RCC 7860 (cell line): ENCODE results near the gene TXNDC12.
"Not testable (repeated sequence)": the region's sequence is repeated elsewhere in the genome, so short reads cannot be mapped to it uniquely, and the experiment has no call there.

Experiments
- DNase-seq: peaks from one replicate; pipeline ENCODE4 v3.0.0-alpha.2; 2015; ENCODE audit warnings: low spot score
- FAIRE-seq: peaks from 2 replicates; lab custom pipeline; 2012; peaks lifted over from hg19 to GRCh38; lab: Jason Lieb, UNC

Gene TXNDC12

DNA sequence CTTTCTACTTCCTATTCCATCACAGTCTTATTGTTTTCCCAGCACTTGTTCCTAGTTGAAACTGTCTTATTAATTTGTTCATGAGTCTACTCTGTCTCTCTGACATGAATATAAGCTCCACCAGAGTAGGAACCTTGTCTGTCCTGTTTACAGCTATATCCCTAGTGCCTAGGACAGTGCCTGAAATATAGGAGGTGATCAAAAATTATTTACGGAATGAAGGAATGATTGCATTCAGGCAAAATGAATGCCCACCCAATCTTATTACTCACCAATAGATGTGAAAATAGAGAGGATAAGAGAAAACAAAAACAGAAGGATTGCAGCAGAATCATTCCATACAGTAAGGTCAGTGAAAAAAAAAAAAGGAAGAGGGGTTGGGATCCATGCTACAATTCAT is 1.1 kb downstream of the TXNDC12 start:
- FAIRE-seq (no peak), DNase-seq (no peak)

DNA sequence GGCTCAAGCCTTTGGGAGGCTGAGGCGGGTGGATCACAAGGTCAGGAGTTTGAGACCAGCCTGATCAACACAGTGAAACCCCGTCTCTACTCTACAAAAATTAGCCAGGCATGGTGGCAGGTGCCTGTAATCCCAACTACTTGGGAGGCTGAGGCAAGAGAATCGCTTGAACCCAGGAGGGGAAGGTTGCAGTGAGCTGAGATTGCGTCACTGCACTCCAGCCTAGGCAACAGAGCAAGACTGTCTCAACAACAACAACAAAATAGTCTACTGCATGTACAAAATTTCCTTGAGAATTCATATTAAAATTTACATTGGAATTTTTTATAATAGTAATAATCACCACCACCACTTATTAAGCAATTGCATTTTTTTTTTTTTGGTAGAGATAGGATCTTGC is 5.7 kb downstream of the TXNDC12 start:
- FAIRE-seq, DNase-seq: not testable (repeated sequence)

DNA sequence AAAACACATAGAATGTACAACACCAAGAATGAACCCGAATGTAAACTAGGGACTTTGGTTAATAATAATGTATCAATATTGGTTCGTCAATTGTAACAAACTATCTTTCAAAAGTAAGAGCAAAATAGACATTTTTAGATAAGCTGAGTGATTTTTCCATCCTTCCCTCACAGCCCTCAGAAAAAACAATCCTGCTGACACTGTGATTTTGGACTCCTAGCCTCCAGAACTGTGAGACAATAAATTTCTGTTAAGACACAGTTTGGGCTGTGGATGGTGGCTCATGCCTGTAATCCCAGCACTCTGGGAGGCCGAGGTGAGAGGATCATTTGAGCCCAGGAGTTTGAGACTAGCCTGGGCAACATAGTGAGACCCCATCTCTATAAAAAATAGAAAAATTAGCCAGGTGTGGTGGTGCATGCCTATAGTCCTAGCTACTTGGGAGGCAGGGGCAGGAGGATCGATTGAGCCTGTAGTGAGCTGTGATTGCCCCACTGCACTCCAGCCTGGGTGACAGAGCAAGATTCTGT is 9.3 kb downstream of the TXNDC12 start:
- not testable (repeated sequence) for FAIRE-seq, DNase-seq

DNA sequence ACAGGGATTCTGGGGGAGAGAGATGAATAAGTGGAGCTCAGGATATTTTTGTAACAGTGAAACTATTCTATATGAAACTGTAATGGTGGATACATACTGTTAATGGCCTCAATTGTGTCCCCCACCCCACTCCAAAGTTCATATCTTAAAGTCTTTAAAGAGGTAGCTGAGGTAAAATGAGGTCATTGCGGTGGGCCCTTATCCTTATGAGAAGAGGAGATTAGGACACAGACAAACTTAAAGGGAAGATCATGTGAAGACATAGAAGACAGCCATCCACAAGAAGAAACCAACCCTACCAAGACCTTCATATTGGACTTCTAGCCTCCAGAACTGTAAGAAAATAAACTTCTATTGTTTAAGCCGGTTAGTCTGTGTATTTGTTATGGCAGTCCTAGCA is 9.8 kb downstream of the TXNDC12 start:
- DNase-seq: no peak
- FAIRE-seq: no peak

DNA sequence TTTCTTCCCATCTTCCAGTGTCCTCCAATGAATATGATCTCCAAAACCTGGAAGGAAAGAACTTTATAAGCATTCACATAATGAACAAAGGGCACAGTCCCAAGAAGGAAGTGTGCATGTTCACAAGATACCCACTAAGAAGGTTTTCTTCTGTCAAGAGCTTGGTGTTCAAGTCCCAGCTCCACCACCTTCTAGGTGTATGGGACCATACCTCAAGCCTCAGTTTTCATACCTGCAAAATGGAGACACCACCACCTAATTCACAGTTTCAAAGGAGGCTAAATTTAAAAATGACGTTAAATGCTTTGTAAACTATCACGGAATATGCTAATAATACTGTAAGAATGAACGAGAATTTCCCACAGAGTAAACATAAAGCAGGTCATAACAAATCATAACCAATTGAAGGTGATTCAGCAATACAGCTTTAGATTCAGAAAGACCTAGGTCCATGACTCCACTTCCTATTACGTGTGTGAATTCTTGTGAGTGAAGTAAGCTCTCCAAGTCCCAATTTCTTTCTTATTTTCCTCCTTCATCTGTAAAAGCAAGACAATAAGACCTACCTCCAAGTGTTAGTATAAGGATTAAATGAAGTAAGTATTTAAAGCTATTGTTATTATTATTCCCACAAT is 13.3 kb downstream of the TXNDC12 start:
- FAIRE-seq (no peak), DNase-seq (no peak)

DNA sequence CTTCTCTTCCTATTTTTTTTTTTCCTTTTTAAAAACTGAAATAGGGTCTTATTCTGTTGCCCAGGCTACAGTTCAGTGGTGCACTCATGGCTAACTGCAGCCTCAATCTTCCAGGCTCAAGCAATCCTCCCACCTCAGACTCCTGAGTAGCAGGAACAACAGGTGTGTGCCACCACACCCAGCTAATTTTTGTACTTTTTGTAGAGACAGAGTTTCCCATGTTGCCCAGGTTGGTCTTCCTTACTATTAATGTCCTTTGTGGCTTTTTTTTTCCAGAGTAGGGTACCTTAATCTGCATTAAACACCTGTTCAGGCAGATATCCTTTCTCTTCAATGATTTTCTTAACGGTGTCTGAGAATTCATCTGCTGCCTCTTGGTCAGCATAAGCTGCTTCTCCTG is 17.1 kb downstream of the TXNDC12 start:
- no peak for FAIRE-seq
- DNase-seq: no peak

DNA sequence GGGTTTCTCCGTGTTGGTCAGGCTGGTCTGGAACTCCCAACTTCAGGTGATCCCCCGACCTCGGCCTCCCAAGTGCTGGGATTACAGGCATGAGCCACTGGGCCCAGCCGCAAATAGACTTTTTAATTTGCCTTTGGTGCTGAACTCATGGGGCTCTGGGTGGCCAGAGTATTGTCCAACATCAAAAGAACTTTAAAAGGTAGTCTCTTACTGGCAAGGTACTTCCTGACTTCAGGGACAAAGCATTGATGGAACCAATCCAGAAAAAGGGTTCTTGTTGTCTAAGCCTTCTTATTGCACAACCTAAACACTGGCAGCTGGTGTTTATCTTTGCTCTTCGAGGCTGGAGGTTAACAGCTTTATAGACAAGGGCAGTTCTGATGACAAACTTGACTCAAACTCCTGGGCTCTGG is 17.6 kb downstream of the TXNDC12 start:
- DNase-seq: no peak
- FAIRE-seq: no peak

DNA sequence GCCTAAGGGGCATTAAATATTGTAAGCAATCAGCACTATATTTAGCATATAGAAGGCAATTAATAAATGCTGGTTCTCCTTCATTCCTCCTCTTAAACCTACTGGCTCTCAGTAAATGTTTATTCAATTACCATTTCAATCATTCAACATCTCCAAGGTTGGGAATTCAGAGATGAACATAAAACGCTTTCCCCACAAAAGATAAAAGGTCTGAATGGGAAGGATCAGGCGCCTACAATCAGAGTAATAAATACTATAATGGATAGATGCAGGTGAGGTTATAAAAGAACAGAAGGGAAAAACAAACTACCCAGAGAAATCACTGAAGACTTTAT is 21.0 kb downstream of the TXNDC12 start:
- no peak for DNase-seq
- no peak for FAIRE-seq

DNA sequence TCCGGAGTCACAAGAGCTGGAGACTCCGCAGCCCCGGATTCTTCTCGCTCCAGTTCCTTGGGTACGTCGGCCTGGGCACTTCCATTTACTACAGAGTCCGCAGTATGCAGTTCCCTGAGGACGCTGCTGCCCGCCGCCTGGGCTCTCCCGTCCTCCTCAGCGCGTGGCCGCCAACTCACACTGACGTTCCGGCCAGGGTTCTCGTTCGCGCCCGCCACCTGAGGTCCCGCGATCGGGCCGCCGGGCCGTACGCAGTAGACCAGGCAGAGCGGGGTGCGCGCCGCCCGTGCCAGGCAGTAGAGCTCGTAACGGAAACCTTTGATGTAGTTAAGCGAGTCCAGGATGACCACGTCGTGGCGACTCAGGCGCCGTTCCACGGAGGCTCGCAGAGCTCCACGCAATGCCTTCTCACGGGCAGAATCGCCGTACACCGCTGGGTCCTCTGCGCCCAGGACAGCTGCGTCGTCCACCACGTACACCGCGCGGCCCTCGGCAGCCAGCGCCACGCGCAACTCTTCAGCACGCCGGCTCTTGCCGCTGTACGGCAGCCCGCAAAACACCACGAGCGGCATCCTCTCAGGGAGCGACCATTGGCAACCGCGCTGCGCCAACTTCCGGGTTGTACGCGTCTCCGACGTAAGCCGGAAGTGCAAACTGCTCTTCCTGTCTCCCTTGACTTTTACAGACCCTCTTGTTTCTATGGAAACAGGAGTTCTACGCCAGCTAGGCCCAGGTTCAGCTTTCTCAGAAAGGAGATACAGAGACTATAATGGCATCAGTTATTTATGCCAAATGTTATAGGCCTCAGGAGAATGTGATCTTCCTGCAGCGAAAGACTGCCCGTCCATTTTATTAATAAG is 21.6 kb downstream of the TXNDC12 start, which contains the start of gene KTI12:
KTI12 (minus strand) TSS at position 621 of the 860 bp plus-strand sequence; CDS start at position 572, 49 bp downstream.
- peak; percentile 4 for FAIRE-seq

DNA sequence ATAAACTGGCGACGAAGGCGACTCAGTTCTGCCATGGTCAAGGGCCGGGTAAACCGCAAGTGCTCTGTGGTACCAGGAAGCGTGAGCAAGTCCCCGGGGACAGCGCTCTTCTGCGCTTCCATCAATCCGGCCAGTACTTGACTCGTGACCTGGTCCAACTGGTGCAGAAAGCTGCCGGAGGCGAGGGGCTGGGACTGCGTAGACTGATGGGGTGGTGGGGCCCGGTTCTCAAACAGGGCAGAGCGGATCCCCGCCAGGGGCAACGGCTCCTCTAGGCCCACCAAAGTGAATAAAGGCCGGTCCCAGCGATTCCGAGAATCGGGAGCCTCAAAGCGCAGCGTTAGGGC is 22.2 kb downstream of the TXNDC12 start:
- FAIRE-seq: no peak
- DNase-seq: peak; percentile 49

More for the DNA sequence above, 21.6 kb downstream of the TXNDC12 start, which contains the start of gene KTI12:
- DNase-seq: peak; percentile 82

DNA sequence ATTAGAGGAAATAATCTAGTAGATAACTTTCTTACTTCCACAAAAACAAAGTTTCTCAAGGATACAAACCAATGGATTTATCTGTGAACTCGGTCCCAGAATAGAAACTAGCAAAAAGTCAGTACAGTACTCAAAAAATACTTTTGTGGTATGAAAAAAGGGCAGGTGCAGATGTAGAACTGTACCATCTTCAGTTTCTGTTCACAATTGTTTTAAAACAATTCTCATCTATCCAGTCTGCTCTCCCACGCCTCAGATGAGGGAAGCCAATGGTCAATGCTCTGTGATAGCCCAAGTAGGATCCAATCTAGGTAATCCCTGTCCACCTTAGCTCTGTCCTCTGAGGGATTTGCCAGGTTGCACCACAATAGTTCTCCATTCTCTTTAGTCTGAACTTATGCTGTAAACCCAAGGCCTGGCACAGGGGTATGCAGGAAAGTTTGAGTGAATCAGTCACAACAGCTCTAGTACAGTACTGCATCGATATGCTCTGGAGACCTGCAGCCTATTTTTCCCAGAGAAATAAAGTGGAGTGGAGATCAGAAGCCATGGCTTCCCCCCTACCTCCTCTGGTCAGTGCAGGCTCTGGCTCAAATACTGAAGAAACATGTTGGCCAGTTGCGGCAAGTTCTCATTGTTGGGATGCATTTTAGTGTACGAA is 22.7 kb downstream of the TXNDC12 start:
- DNase-seq: no peak
- FAIRE-seq: no peak

DNA sequence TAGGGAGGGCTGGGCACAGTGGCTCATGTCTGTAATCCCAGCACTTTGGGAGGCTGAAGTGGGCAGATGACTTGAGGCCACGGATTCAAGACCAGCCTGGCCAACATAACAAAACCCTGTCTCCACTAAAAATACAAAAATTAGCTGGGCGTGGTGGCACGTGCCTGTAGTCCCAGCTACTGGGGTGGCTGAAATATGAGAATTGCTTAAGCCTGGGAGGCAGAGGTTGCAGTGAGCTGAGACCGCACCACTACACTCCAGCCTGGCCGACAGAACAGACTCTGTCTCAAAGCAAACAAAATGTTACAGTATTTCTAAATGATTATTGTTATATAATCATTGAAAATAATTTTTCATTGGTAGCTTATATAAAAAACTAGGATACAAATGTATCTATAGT is 26.2 kb downstream of the TXNDC12 start:
- FAIRE-seq: not testable (repeated sequence)

DNA sequence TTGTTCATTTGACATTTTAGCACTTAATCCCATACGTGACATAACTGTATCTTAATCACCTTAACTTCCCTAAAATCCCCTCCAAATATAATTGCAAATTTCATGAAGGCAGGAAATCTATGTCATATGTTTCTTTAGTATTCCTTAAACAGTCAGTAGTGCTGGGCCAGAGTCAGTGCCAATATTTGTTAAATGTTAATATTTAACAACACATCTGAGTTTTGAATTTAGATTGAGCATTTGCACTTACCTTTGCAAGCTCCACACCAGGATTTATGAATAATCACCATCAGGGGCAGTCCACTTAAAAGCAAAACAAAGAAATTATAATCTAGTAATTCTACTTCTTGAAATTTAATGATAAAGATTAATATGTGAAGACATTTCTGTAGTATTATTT is 26.7 kb downstream of the TXNDC12 start:
- no peak for DNase-seq
- no peak for FAIRE-seq

More for the DNA sequence above, 26.2 kb downstream of the TXNDC12 start:
- DNase-seq: not testable (repeated sequence)

DNA sequence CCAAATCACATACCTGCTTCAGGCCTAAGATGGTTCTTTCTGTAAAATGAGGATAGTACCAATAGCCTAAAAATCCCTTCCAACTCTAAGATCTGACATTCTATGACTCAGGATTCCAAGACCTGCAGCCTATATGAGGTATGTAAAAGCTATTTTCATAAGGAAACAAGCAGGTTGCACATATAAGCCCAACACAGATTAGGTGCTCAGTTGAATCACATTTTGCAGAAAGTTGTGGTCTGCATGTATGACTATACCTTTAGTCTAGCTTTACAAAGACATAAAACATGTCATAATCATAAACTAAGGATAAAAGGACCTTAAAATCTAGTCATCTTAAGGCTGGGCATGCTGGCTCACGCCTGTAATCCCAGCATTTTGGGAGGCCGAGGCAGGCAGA is 28.7 kb downstream of the TXNDC12 start:
- DNase-seq (no peak), FAIRE-seq (no peak)

DNA sequence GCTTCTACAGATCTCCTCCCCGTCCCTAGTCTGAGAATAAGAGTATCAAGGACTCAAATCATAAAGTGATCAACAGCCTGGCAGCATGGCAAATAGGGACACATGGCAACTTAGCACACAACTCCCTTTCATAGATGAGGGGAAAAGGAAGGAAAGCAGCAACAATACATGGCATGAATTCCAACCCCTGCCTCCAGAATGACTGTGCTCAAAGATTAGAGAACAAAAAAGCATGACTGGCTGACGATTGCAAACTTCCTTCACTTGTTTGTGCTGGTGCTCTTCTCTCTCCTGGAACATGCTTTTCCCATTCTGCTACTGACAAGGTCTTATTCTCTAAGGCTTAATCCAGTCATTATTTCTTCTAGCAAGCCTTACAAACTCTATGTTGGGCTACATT is 32.9 kb downstream of the TXNDC12 start:
- no peak for DNase-seq
- FAIRE-seq: no peak

DNA sequence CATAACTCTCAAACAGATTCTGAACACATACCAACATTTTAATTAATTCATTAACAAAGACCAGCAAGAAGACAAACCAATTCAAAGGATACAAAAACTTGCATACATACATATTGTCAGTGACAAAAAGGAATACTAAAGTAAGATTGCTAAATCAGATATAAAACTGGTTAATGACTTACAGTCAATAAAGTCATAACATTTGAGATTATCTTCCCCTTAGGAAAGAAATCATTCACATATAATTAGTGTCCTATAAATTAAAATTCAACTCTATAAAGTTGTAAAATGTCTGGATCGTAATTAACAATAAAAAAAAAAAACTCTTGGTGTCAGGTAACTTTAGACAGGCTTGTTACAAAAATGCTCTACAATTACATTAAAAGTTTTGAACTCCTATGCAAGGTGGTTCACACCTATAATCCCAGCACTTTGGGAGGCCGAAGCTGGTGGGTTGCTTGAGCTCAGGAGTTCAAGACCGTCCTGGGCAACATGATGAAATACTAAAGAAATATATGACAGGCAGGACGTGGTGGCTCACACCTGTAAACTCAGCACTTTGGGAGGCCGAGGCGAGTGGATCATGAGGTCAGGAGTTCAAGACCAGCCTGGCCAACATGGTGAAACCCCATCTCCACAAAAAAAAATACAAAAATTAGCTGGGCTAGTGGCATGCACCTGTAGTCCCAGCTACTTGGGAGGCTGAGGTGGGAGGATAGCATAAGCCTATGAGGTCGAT is 46.8 kb downstream of the TXNDC12 start:
- FAIRE-seq (peak; percentile 5), DNase-seq (no peak)

DNA sequence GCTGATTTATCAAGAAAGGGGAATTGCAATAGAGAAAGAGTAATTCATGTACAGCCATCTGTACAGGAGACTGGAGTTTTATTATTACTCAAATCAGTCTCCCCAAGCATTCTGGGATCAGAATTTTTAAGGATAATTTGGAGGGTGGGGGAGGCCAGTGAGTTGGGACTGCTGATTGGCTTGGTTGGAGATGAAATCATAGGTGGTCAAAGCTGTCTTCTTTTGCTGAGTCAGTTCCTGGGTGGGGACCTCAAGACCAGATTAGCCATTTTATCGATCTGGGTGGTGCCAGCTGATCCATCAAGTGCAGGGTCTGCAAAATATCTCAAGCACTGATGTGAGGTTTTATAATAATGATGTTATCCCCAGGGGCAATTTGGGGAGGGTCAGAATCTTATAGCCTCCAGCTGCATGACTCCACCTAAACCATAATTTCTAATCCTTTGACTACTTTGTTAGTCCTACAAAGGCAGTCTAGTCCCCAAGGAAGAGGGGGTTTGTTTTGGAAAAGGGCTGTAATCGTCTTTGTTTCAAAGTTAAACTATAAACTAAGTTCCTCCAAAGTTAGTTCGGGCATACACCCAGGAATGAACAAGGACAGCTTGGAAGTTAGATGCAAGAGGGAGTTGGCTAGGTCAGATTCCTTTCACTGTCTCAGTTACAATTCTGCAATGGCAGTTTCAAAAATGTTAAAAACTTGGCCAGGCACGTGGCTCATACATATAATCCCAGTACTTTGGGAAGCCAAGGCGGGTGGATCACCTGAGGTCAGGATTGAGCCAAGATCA is 47.6 kb downstream of the TXNDC12 start:
- no peak for FAIRE-seq
- no peak for DNase-seq

DNA sequence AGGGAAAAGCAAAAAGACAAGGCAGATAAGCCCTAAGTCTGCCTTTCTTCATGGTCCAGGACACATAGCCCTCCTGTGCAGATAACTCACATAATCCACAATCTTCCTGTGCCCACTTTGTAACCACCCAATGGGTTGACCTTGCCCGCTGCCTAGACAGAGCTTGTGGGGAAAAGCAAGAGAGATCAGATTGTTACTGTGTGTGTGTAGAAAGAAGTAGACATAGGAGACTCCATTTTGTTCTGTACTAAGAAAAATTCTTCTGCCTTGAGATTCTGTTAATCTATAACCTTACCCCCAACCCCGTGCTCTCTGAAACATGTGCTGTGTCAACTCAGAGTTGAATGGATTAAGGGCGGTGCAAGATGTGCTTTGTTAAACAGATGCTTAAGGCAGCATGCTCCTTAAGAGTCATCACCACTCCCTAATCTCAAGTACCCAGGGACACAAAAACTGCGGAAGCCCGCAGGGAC is 48.9 kb downstream of the TXNDC12 start:
- FAIRE-seq, DNase-seq: not testable (repeated sequence)

DNA sequence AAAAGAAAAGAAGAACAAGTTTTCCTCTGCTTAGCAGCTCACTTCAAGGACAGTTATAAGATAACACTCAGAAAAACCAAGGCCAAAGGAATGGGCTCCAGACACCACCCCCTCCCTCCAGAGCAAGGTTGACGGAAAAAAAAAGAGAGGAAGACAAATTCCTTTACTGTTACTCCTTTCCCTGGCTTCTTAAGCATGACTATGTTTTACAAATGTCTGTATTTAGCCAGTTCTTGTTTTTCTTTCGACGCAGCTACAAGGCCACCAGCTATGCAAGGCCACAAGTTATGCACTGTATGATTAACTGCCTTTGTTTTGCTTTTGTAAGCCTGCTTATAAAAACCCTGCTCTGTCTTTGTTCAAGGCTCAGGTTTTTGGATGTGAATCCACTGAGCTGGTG is 49.4 kb downstream of the TXNDC12 start:
- DNase-seq: peak; percentile 59
- not testable (repeated sequence) for FAIRE-seq

DNA sequence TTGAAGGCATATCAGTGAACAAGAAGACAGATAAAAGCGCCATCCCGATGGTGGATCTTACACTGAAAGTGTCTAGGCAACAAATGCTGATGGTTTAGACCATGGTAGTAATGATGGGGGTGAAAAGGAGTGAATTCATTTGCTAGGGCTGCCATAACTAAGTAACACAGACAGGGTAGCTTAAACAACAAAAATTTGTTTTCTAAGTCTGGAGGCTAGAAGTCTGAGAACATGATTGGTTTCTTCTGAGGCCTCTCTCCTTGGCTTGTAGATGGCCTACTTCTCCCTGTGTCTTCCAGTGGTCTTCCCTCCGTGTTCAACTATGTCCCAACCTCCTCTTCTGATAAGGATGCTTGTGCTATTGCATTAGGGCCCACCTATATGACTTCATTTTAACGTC is 51.1 kb downstream of the TXNDC12 start:
- FAIRE-seq: no peak
- DNase-seq: no peak
